Bronchial epithelial cell (primary cell): Measurements from ENCODE around the gene KIF25. TPM values are rescaled to one million over a fixed set of nuclear protein-coding genes. Genes with fewer than 3 reads are reported as not detected.

Experiments used
- DNase-seq: peaks from one replicate; pipeline ENCODE4 v3.0.0-alpha.2; 2010; ENCODE audit warnings: low read depth
- FAIRE-seq: peaks from 2 replicates; lab custom pipeline; 2011; peaks lifted over from hg19 to GRCh38; lab: Jason Lieb, UNC
- H3K27me3 ChIP-seq: 2 replicates; pipeline ENCODE4 v1.5.1; 2011; ENCODE audit warnings: low read length; ENCODE audit not compliant: control insufficient read depth, insufficient read depth
- H3K36me3 ChIP-seq: 2 replicates; pipeline ENCODE4 v1.5.1; 2011; ENCODE audit warnings: low read length; ENCODE audit not compliant: control insufficient read depth, insufficient read depth
- H3K4me3 ChIP-seq: 2 replicates; pipeline ENCODE4 v1.5.1; 2011; ENCODE audit warnings: mild to moderate bottlenecking, low read depth, low read length, control low read depth
- total RNA-seq: library from RNA; depleted of rRNA; stranded (reverse); fragments of >200 nt; gene quantifications from 2 replicates; pipeline ENCODE4 v1.2.1, GENCODE V29; 2014
- TF ChIP-seq, protein P1 (sequence below): IDR thresholded peaks from 2 replicates; pipeline ENCODE4 v1.5.1; 2011; ENCODE audit warnings: mild to moderate bottlenecking, moderate library complexity, low read length, control low read depth, inconsistent platforms; ENCODE audit not compliant: insufficient read depth, severe bottlenecking

Gene KIF25
- total RNA-seq, 1 donor from 2014 or later: not detected

DNA sequence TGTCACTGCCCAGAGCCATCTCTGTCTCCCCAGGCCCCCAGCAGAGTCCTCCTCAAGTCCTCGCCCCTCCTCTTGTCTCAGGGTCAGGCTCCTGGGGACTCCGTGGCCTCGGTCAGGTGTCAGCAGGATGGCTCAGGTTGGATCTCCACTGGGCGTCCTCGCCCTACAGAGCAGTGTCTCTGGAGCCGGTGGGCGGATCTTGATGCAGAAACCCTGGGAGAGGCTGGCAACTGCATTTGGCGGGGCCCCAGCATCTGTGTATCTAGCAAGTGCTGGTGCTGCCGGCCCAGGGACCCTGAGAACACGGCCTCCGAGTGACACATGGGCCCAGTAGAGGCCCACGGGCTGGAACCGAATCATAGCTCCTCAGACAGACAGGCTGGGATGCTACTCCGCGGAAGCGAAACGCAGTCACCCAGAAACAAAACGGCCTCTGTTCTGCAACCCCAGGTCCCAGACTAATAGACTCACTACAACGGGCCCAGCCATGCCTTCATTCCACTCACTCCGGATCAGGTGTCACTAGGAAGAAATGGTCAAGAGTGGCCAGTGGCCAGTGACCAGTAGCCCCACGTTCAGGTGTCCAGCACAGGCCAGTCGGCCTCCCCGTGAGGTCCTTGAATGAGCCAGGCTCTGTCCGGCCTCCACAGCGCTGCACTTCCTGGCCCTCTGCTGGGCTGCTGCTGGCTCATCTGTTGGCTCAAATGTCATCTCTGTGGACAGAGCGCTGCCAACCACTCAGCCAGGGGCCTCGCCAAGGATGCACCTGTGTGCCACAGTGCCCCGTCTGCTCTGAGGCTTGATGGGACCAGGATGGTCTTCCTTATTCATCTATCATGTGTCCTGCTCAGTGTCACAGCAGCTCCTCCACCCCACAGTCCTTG is 94.2 kb downstream of the KIF25 start:
- H3K27me3 ChIP-seq: no peaks in the 10 kb centered on the region
- TF ChIP-seq, protein P1, sequence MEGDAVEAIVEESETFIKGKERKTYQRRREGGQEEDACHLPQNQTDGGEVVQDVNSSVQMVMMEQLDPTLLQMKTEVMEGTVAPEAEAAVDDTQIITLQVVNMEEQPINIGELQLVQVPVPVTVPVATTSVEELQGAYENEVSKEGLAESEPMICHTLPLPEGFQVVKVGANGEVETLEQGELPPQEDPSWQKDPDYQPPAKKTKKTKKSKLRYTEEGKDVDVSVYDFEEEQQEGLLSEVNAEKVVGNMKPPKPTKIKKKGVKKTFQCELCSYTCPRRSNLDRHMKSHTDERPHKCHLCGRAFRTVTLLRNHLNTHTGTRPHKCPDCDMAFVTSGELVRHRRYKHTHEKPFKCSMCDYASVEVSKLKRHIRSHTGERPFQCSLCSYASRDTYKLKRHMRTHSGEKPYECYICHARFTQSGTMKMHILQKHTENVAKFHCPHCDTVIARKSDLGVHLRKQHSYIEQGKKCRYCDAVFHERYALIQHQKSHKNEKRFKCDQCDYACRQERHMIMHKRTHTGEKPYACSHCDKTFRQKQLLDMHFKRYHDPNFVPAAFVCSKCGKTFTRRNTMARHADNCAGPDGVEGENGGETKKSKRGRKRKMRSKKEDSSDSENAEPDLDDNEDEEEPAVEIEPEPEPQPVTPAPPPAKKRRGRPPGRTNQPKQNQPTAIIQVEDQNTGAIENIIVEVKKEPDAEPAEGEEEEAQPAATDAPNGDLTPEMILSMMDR: no peak
- H3K36me3 ChIP-seq: no peaks in the 10 kb centered on the region
- DNase-seq: no peak
- FAIRE-seq: no peak
- no peak overlapping the region for H3K4me3 ChIP-seq

DNA sequence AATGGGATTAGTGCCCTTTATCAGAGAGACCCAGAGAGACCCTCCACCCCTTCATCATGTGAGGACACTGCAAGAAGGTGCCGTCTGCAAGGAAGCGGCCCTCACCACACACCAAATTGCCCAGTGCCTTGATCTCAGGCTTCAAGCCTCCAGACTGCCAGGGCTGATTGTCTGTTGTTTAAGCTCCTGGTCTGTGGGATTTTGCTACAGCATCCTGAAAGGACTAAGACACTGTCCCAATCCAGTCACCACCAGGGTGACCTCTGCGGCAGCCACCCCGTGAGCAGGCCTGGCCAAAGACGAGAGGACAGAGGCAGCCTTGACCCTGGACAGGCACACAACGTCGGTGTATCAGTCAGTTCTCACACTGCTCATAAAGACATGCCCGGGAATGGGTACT is 95.1 kb downstream of the KIF25 start:
- no peak for DNase-seq
- no peak for FAIRE-seq
- TF ChIP-seq, protein P1: no peak
- no peaks in the 10 kb centered on the region for H3K36me3 ChIP-seq
- H3K4me3 ChIP-seq: no peak overlapping the region
- no peaks in the 10 kb centered on the region for H3K27me3 ChIP-seq

DNA sequence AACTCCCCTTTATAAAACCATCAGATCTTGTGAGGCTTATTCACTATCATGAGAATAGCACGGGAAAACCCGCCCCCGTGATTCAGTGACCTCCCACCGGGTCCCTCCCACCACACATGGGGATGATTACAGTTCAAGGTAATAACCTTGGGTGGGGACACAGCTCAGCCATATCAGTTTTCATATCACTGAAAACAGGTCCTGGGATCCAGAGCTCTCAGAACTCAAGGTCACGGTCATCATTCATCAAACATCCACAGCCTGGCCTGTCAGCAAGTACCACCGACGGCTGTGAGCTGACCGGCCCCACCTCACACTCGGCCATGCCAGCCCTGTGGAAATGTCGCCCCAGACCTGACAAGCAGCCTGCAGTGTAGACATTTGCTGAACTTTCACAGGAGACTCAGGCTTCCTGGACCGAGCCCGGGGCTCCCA is 95.6 kb downstream of the KIF25 start:
- Histone ChIP-seq H3K4me3 (no peak overlapping the region), H3K27me3 (no peaks in the 10 kb centered on the region), H3K36me3 (no peaks in the 10 kb centered on the region)
- DNase-seq (no peak), FAIRE-seq (no peak)
- TF ChIP-seq, protein P1: no peak

DNA sequence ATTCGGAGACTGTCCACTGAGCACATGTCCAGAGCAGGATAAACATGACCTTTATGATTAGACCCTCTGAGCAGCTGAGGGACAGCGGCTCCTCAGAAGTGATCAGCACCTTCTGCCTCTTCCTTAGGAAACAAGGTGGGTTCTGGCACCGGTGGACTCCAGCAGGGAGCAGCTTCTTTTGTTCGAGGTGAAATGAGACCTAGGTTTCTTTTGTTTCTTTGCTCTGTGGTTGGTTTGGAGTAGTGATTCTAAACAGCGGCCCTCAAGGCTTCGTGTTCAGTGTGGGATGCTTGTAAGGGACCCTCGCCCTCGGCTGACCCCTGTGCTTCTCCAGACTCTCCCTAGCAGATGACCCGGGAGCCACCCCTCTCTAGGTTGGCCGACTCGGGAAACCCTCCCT is 96.2 kb downstream of the KIF25 start:
- no peaks in the 10 kb centered on the region for H3K36me3 ChIP-seq
- no peaks in the 10 kb centered on the region for H3K27me3 ChIP-seq
- FAIRE-seq: no peak
- TF ChIP-seq, protein P1: no peak
- no peak for DNase-seq
- no peak overlapping the region for H3K4me3 ChIP-seq

Other genes with a start within 250 kb of the KIF25 start
- gene AFDN, start 170.8 kb upstream of the KIF25 start, total RNA-seq: 146 and 171 TPM in 2 replicates
- not detected in 2 replicates for gene FRMD1, start 81.5 kb downstream of the KIF25 start, total RNA-seq